ENCODE measurements around the gene DLGAP3. TPM values are rescaled to one million over a fixed set of nuclear protein-coding genes. Genes with fewer than 3 reads are reported as not detected.

Gene DLGAP3
- total RNA-seq, 1 experiment from 2014 or later = 0.27 TPM

DNA sequence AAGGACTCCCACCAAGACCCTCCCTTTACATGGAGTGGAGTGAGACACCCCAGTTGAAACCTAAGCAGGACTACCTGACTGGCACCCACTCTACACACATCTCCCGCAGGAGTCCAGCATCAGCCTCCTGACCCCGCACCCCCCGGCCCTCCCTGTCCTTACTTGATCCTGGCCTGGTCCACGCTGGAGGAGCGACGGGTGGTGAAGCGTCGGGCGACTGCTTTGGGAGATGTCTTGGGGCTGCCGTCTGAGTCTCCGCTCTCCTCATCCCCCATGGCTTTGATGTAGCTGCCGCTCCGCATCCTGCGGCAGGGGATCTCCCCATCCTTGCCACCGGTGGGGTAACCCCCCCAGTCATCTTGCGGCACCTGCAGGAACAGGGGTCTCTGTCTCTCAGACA lies 29.5 kb downstream of the DLGAP3 start (continued):
- TF ChIP-seq, protein P1, sequence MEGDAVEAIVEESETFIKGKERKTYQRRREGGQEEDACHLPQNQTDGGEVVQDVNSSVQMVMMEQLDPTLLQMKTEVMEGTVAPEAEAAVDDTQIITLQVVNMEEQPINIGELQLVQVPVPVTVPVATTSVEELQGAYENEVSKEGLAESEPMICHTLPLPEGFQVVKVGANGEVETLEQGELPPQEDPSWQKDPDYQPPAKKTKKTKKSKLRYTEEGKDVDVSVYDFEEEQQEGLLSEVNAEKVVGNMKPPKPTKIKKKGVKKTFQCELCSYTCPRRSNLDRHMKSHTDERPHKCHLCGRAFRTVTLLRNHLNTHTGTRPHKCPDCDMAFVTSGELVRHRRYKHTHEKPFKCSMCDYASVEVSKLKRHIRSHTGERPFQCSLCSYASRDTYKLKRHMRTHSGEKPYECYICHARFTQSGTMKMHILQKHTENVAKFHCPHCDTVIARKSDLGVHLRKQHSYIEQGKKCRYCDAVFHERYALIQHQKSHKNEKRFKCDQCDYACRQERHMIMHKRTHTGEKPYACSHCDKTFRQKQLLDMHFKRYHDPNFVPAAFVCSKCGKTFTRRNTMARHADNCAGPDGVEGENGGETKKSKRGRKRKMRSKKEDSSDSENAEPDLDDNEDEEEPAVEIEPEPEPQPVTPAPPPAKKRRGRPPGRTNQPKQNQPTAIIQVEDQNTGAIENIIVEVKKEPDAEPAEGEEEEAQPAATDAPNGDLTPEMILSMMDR (IDR thresholded peaks at IDR 0.05 in 2 of 3, conservative IDR thresholded peaks at IDR 0.05 in 1 of 3; ENCODE audit: borderline replicate concordance in 1 of 3, insufficient read depth in 1 of 3, low read depth in 2 of 3, low read length in 2 of 3) = no peak
- TF ChIP-seq ZBTB33 (IDR thresholded peaks at IDR 0.05; ENCODE audit: extremely low read depth, insufficient replicate concordance, low read length) (no peak), ATF3 (IDR thresholded peaks at IDR 0.05) (no peak), JUND (IDR thresholded peaks at IDR 0.05) (no peak), POLR2A (IDR thresholded peaks at IDR 0.05; ENCODE audit: borderline replicate concordance, extremely low read depth, insufficient read depth, insufficient read length) (no peak), SIN3A (IDR thresholded peaks at IDR 0.05; ENCODE audit: low read depth) (no peak), CBX3 (IDR thresholded peaks at IDR 0.05; ENCODE audit: low read depth) (no peak), SP1 (IDR thresholded peaks at IDR 0.05; ENCODE audit: low read depth) (no peak), EZH2 (IDR thresholded peaks at IDR 0.05) (no peak), FOSL1 (IDR thresholded peaks at IDR 0.05; ENCODE audit: low read depth) (no peak), MAX (IDR thresholded peaks at IDR 0.05) (no peak)

DNA sequence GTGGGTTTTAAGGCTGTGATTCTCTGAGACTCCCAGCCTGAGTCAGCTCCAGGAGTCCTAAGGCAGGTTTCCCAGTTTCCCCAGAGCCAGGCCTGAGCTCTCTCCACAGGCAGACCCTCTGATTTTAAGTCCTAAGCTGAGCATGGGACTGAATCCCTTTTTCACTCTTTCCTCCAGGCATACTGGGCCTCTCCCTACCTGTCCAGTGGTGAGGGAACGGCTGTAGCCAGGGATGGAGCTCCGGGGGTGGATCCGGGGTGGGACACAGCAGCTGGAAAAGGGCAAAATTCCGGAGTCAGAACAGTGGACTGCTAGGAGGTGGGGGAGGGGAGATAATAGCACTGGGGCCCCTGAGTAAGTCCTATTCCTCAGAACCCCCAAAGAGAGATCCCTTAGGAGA lies 30.0 kb downstream of the DLGAP3 start:
- Histone ChIP-seq H2AFZ (ENCODE audit: low read depth, low read length, poor library complexity, severe bottlenecking) (no peak overlapping the region), H3K9me3 (ENCODE audit: control insufficient read depth in 1 of 2, insufficient read depth in 1 of 2, low read depth in 1 of 2, low read length in 2 of 2) (no peaks in the 10 kb centered on the region), H3K36me3 (ENCODE audit: control insufficient read depth in 1 of 2, insufficient read depth in 2 of 2, low read length in 2 of 2) (no peaks in the 10 kb centered on the region), H3K4me2 (ENCODE audit: low read length) (no peak overlapping the region), H3K4me3 (replicated peaks in 1 of 2; ENCODE audit: low read depth in 1 of 2, low read length in 2 of 2) (no peak overlapping the region), H3K27me3 (ENCODE audit: insufficient read depth, low read length) (peaks cover 34% of the 10 kb centered on the region), H3K27ac (ENCODE audit: low read depth, low read length) (no peak overlapping the region), H4K20me1 (ENCODE audit: insufficient read depth) (no peaks in the 10 kb centered on the region), H3K4me1 (ENCODE audit: control insufficient read depth in 1 of 2, insufficient read depth in 2 of 2, low read length in 2 of 2) (no peaks in the 10 kb centered on the region), H3K9me2 (ENCODE audit: insufficient read depth) (no peaks in the 10 kb centered on the region), H3K9ac (ENCODE audit: low read length) (no peak overlapping the region), H3K79me2 (ENCODE audit: insufficient read depth, low read length) (no peaks in the 10 kb centered on the region)
- RAD21 ChIA-PET (ENCODE audit: low non-redundant PET in 1 of 2, low total read pairs in 2 of 2, uncharacterized antibody in 2 of 2, unreplicated experiment in 2 of 2) = no interaction called here
- CTCF ChIA-PET = no interaction called here
- intact Hi-C loops (cut with micrococcal nuclease) = no loop called here
- POLR2A ChIA-PET = no interaction called here
- BruUV-seq (replicated peaks) = no TSS peak
- DNase-seq (ENCODE audit: low read depth, low spot score) = no peak
- ATAC-seq = no peak
- no peak for TF ChIP-seq MAX (IDR thresholded peaks at IDR 0.05)
- TF ChIP-seq SIN3A (IDR thresholded peaks at IDR 0.05; ENCODE audit: low read depth) = no peak
- no peak for TF ChIP-seq CEBPB (IDR thresholded peaks at IDR 0.05; ENCODE audit: low read depth)
- no peak for TF ChIP-seq SP1 (IDR thresholded peaks at IDR 0.05; ENCODE audit: low read depth)
- no peak for TF ChIP-seq YY1 (IDR thresholded peaks at IDR 0.05; ENCODE audit: extremely low read depth, insufficient replicate concordance, low read depth, low read length)
- no peak for TF ChIP-seq EGR1 (IDR thresholded peaks at IDR 0.05; ENCODE audit: low read depth)
- TF ChIP-seq ZBTB33 (IDR thresholded peaks at IDR 0.05; ENCODE audit: extremely low read depth, insufficient replicate concordance, low read length) = no peak
- no peak for TF ChIP-seq RAD21 (IDR thresholded peaks at IDR 0.05; ENCODE audit: low read depth)
- TF ChIP-seq EZH2 (IDR thresholded peaks at IDR 0.05) = no peak

Data from HCT116 (cell line).